IMR-90 (cell line): Measurements from ENCODE around the gene SLC5A10. TPM values are rescaled to one million over a fixed set of nuclear protein-coding genes. Genes with fewer than 3 reads are reported as not detected.

Experiments
- ATAC-seq: fragments of 200-7000 bp; cut with Tn5 transposase; 2 replicates; pipeline ENCODE4 v1.9.1; 2020; ENCODE audit warnings: low read depth, mild to moderate bottlenecking, moderate library complexity
- BruUV-seq: library from RNA; stranded (reverse); fragments of 400-500 nt; replicated peaks from 2 replicates; lab custom pipeline; 2021; lab: Mats Ljungman, UMichigan
- CTCF ChIA-PET: fragments of 300-600 bp; formaldehyde crosslinking; extraction: SDS; loops from one replicate; lab custom pipeline; 2021; ENCODE audit warnings: antibody characterized with exemption; lab: Yijun Ruan, JAX
- POLR2A ChIA-PET: fragments of 300-600 bp; sonication (Branson Sonifier 250); formaldehyde crosslinking; loops from one replicate; lab custom pipeline; 2022; ENCODE audit warnings: antibody characterized with exemption; ENCODE audit not compliant: unreplicated experiment; lab: Charles Lee
- DNase-seq: peaks from one replicate; pipeline ENCODE4 v3.0.0; 2013
- H2AFZ ChIP-seq: replicated peaks from 2 replicates; pipeline ENCODE3; 2013; ENCODE audit warnings: low read length, mild to moderate bottlenecking; ENCODE audit not compliant: poor library complexity
- H2AK5ac ChIP-seq: 2 replicates; pipeline ENCODE4 v1.6.1; 2013; ENCODE audit warnings: low read depth, low read length, inconsistent platforms
- H2AK9ac ChIP-seq: replicated peaks from 2 replicates; pipeline ENCODE3; 2013; ENCODE audit warnings: mild to moderate bottlenecking, low read depth, low read length, moderate library complexity; ENCODE audit not compliant: poor library complexity
- H2BK120ac ChIP-seq: 2 replicates; pipeline ENCODE4 v1.6.1; 2013; ENCODE audit warnings: low read depth, low read length, inconsistent platforms
- H2BK15ac ChIP-seq: 3 replicates; pipeline ENCODE4 v1.6.1; 2013; ENCODE audit warnings: low read depth, low read length, inconsistent platforms
- H2BK20ac ChIP-seq: 2 replicates; pipeline ENCODE4 v1.6.1; 2013; ENCODE audit warnings: low read depth, mild to moderate bottlenecking, inconsistent platforms, low read length, moderate library complexity
- H2BK5ac ChIP-seq: 2 replicates; pipeline ENCODE4 v1.6.1; 2013; ENCODE audit warnings: mild to moderate bottlenecking, low read depth, low read length, inconsistent platforms; ENCODE audit not compliant: poor library complexity, severe bottlenecking
- H3K14ac ChIP-seq: replicated peaks from 2 replicates; pipeline ENCODE4 v1.6.1; 2013; ENCODE audit warnings: low read depth, low read length, inconsistent platforms
- H3K18ac ChIP-seq: 2 replicates; pipeline ENCODE4 v1.6.1; 2013; ENCODE audit warnings: low read depth, low read length, control low read depth
- H3K23ac ChIP-seq: 2 replicates; pipeline ENCODE4 v1.6.1; 2013; ENCODE audit warnings: low read depth, low read length, inconsistent platforms
- H3K27ac ChIP-seq: 2 replicates; pipeline ENCODE4 v1.5.1; 2013; ENCODE audit warnings: mild to moderate bottlenecking, control low read depth, low read length; ENCODE audit not compliant: insufficient read depth
- H3K27me3 ChIP-seq: 2 replicates; pipeline ENCODE4 v1.6.1; 2013; ENCODE audit warnings: low read length; ENCODE audit not compliant: control insufficient read depth, insufficient read depth
- H3K36me3 ChIP-seq: 2 replicates; pipeline ENCODE4 v1.6.1; 2013; ENCODE audit warnings: low read length, mixed read lengths; ENCODE audit not compliant: control insufficient read depth, insufficient read depth
- H3K4ac ChIP-seq: 2 replicates; pipeline ENCODE4 v1.6.1; 2013; ENCODE audit warnings: low read depth, low read length, inconsistent platforms
- H3K4me1 ChIP-seq: 2 replicates; pipeline ENCODE4 v1.6.1; 2013; ENCODE audit warnings: low read length, mixed read lengths; ENCODE audit not compliant: control insufficient read depth, insufficient read depth
- H3K4me2 ChIP-seq: 2 replicates; pipeline ENCODE4 v1.6.1; 2013; ENCODE audit warnings: low read depth, mild to moderate bottlenecking, control low read depth, low read length, moderate library complexity
- H3K4me3 ChIP-seq: 2 replicates; pipeline ENCODE4 v1.5.1; 2013; ENCODE audit warnings: low read depth, mild to moderate bottlenecking, control low read depth, low read length, moderate library complexity; ENCODE audit not compliant: insufficient read depth
- H3K56ac ChIP-seq: 2 replicates; pipeline ENCODE4 v1.6.1; 2013; ENCODE audit warnings: low read length, inconsistent platforms; ENCODE audit not compliant: insufficient read depth; ENCODE audit errors: extremely low read depth
- H3K79me1 ChIP-seq, 2 experiments: 2 replicates each; pipeline ENCODE4 v1.6.1; 2013; ENCODE audit warnings: low read length in 2 of 2, inconsistent platforms in 1 of 2, low read depth in 1 of 2
- H3K9ac ChIP-seq: 2 replicates; pipeline ENCODE4 v1.6.1; 2013; ENCODE audit warnings: low read depth, low read length, control low read depth
- H3K9me1 ChIP-seq: 2 replicates; pipeline ENCODE4 v1.6.1; 2013; ENCODE audit warnings: low read length, inconsistent platforms; ENCODE audit not compliant: insufficient read depth
- H3K9me3 ChIP-seq: 2 replicates; pipeline ENCODE4 v1.6.1; 2013; ENCODE audit warnings: low read length; ENCODE audit not compliant: control insufficient read depth, insufficient read depth
- H4K20me1 ChIP-seq: 2 replicates; pipeline ENCODE4 v1.6.1; 2013; ENCODE audit warnings: low read length, inconsistent platforms; ENCODE audit not compliant: insufficient read depth
- H4K5ac ChIP-seq: 2 replicates; pipeline ENCODE4 v1.6.1; 2013; ENCODE audit warnings: mild to moderate bottlenecking, low read depth, low read length, control low read depth
- H4K8ac ChIP-seq, 2 experiments: 2 replicates each; pipeline ENCODE4 v1.6.1; 2013; ENCODE audit warnings: low read depth in 2 of 2, low read length in 2 of 2, control low read depth in 1 of 2, inconsistent platforms in 1 of 2
- H4K91ac ChIP-seq: 2 replicates; pipeline ENCODE4 v1.6.1; 2013; ENCODE audit warnings: low read depth, low read length, inconsistent platforms; ENCODE audit not compliant: insufficient read depth
- BHLHE40 ChIP-seq: fragments of 150-350 bp; IDR thresholded peaks from 2 replicates; pipeline ENCODE4 v1.6.1; 2016; ENCODE audit warnings: mild to moderate bottlenecking, low read depth, low read length
- CHD1 ChIP-seq: IDR thresholded peaks from 2 replicates; pipeline ENCODE4 v1.6.1; 2012; ENCODE audit warnings: low read depth, low read length, improper control_type of control experiment
- ELK1 ChIP-seq: fragments of 150-350 bp; IDR thresholded peaks from 2 replicates; pipeline ENCODE4 v1.6.1; 2016; ENCODE audit warnings: low read depth, mild to moderate bottlenecking, low read length, moderate library complexity, borderline replicate concordance
- MAFK ChIP-seq: IDR thresholded peaks from 2 replicates; pipeline ENCODE4 v1.6.1; 2012; ENCODE audit warnings: low read depth, low read length, improper control_type of control experiment
- MAZ ChIP-seq: IDR thresholded peaks from 2 replicates; pipeline ENCODE4 v1.6.1; 2012; ENCODE audit warnings: low read depth, mild to moderate bottlenecking, low read length, improper control_type of control experiment, moderate library complexity, borderline replicate concordance
- MXI1 ChIP-seq: IDR thresholded peaks from 2 replicates; pipeline ENCODE4 v1.6.1; 2012; ENCODE audit warnings: low read depth, mild to moderate bottlenecking, low read length, moderate library complexity, borderline replicate concordance
- NFE2L2 ChIP-seq: fragments of 150-350 bp; IDR thresholded peaks from 2 replicates; pipeline ENCODE4 v1.6.1; 2016; ENCODE audit warnings: low read depth, mild to moderate bottlenecking, low read length
- POLR2A ChIP-seq: IDR thresholded peaks from 2 replicates; pipeline ENCODE4 v1.6.1; 2012; ENCODE audit warnings: mild to moderate bottlenecking, low read depth, low read length
- RAD21 ChIP-seq: IDR thresholded peaks from 2 replicates; pipeline ENCODE4 v1.6.1; 2012; ENCODE audit warnings: low read length, improper control_type of control experiment
- RCOR1 ChIP-seq: IDR thresholded peaks from 2 replicates; pipeline ENCODE4 v1.6.1; 2012; ENCODE audit warnings: mild to moderate bottlenecking, low read length, improper control_type of control experiment; ENCODE audit not compliant: insufficient replicate concordance
- RFX5 ChIP-seq: IDR thresholded peaks from 2 replicates; pipeline ENCODE4 v1.8.0; 2012; ENCODE audit warnings: low read depth, mild to moderate bottlenecking, low read length, moderate library complexity
- SMC3 ChIP-seq: fragments of 150-350 bp; IDR thresholded peaks from 2 replicates; pipeline ENCODE4 v1.6.1; 2016; ENCODE audit warnings: low read depth, mild to moderate bottlenecking, antibody characterized with exemption, low read length, moderate library complexity
- WGBS, 2 experiments: methylation state at CpG; one replicate each; pipeline versions ENCODE4 v1.1.5 to v1.1.7; 2013; ENCODE audit warnings: missing lambda C conversion rate in 2 of 2; ENCODE audit not compliant: insufficient read length in 1 of 2; ENCODE audit errors: extremely low coverage in 2 of 2; 5-methylcytosine and 5-hydroxymethylcytosine counted together
- dilution Hi-C: fragments of 300-500 bp; cut with HindIII; formaldehyde crosslinking; loops from one replicate; pipeline ENCODE4 v1.14.3; 2018; ENCODE audit warnings: low sequenced_read_pairs; ENCODE audit not compliant: unreplicated experiment
- in situ Hi-C: fragments of 300-500 bp; cut with MboI; formaldehyde crosslinking; loops from 3 replicates; pipeline ENCODE4 v1.14.3; 2019; ENCODE audit warnings: low sequenced_read_pairs, inconsistent platforms, mixed read lengths
- intact Hi-C: fragments of 100-400 bp; cut with micrococcal nuclease; formaldehyde crosslinking; loops from 2 replicates; pipeline ENCODE4 v1.10.0; 2022
- polyA plus RNA-seq, 3 experiments: library from polyadenylated mRNA; depleted of rRNA; stranded (reverse); fragments of >200 nt; gene quantifications; 2 replicates each; pipeline ENCODE4 v1.2.3, GENCODE V29; 2012; ENCODE audit warnings: low replicate concordance in 1 of 3
- total RNA-seq: library from RNA; depleted of rRNA; stranded (reverse); fragments of >200 nt; gene quantifications from 2 replicates; pipeline ENCODE4 v1.2.3, GENCODE V29; 2012
- TF ChIP-seq, protein P1 (sequence below): fragments of 150-350 bp; IDR thresholded peaks from 2 replicates; pipeline ENCODE4 v1.6.1; 2017; ENCODE audit warnings: mild to moderate bottlenecking, antibody characterized with exemption, low read length, low read depth
- TF ChIP-seq, protein P2 (sequence below): conservative IDR thresholded peaks from 2 replicates; pipeline ENCODE4 v1.5.1; 2012; ENCODE audit warnings: mild to moderate bottlenecking, low read depth, low read length, improper control_type of control experiment

The SLC5A10 gene
- total and polyA plus RNA-seq, 2 of the 4 experiments (the other 2 are of a cell fraction) = not detected

GRCh38 chr17:18978050-18978449 is 26.1 kb downstream of the SLC5A10 start:
- dilution Hi-C loops (no loop called here), intact Hi-C loops (no loop called here), in situ Hi-C loops (no loop called here)
- no peak overlapping the region for H2AK5ac ChIP-seq
- H2AFZ ChIP-seq = no peak overlapping the region
- H3K23ac ChIP-seq = no peak overlapping the region
- ATAC-seq (no peak), DNase-seq (no peak)
- H3K18ac ChIP-seq = no peak overlapping the region
- no peak overlapping the region for H2BK120ac ChIP-seq
- no peak overlapping the region for H3K14ac ChIP-seq
- no peak overlapping the region for H3K4me3 ChIP-seq
- H4K5ac ChIP-seq = no peak overlapping the region
- H2BK15ac ChIP-seq = no peak overlapping the region
- no peaks in the 10 kb centered on the region for H4K20me1 ChIP-seq
- no peak overlapping the region for H3K56ac ChIP-seq
- no peak overlapping the region for H3K27ac ChIP-seq
- peak overlapping the region; percentile 3 for H2AK9ac ChIP-seq
- H3K9me3 ChIP-seq = no peaks in the 10 kb centered on the region
- CTCF ChIA-PET = no interaction called here
- BruUV-seq = no TSS peak
- no peak overlapping the region for H3K4ac ChIP-seq
- H3K9ac ChIP-seq = no peak overlapping the region
- no peak overlapping the region for H4K8ac ChIP-seq
- H2BK5ac ChIP-seq = no peak overlapping the region
- peaks cover 17% of the 10 kb centered on the region for H3K9me1 ChIP-seq
- H4K91ac ChIP-seq = no peak overlapping the region
- no peaks in the 10 kb centered on the region for H3K27me3 ChIP-seq
- WGBS, 2 experiments = 87% methylated on average over 3 of the region's 13 CpGs; no CpG with 5 or more reads in 1 of the 2 experiments
- peaks cover 13 to 46% of the 10 kb centered on the region in 2 experiments for H3K79me1 ChIP-seq
- H3K4me2 ChIP-seq = no peak overlapping the region
- H3K36me3 ChIP-seq = peaks cover 35% of the 10 kb centered on the region
- peaks cover 19% of the 10 kb centered on the region for H3K4me1 ChIP-seq
- TF ChIP-seq MAZ (no peak), MAFK (no peak), NFE2L2 (no peak), RAD21 (no peak), RCOR1 (no peak), MXI1 (no peak), SMC3 (no peak), POLR2A (no peak), ELK1 (no peak), CHD1 (no peak), BHLHE40 (no peak), RFX5 (no peak)
- TF ChIP-seq, protein P1, sequence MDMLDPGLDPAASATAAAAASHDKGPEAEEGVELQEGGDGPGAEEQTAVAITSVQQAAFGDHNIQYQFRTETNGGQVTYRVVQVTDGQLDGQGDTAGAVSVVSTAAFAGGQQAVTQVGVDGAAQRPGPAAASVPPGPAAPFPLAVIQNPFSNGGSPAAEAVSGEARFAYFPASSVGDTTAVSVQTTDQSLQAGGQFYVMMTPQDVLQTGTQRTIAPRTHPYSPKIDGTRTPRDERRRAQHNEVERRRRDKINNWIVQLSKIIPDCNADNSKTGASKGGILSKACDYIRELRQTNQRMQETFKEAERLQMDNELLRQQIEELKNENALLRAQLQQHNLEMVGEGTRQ = no peak
- TF ChIP-seq, protein P2, sequence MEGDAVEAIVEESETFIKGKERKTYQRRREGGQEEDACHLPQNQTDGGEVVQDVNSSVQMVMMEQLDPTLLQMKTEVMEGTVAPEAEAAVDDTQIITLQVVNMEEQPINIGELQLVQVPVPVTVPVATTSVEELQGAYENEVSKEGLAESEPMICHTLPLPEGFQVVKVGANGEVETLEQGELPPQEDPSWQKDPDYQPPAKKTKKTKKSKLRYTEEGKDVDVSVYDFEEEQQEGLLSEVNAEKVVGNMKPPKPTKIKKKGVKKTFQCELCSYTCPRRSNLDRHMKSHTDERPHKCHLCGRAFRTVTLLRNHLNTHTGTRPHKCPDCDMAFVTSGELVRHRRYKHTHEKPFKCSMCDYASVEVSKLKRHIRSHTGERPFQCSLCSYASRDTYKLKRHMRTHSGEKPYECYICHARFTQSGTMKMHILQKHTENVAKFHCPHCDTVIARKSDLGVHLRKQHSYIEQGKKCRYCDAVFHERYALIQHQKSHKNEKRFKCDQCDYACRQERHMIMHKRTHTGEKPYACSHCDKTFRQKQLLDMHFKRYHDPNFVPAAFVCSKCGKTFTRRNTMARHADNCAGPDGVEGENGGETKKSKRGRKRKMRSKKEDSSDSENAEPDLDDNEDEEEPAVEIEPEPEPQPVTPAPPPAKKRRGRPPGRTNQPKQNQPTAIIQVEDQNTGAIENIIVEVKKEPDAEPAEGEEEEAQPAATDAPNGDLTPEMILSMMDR = no peak
- no peak overlapping the region for H2BK20ac ChIP-seq
- POLR2A ChIA-PET = no interaction called here
